MM.1S (cell line): ENCODE measurements around the gene SERPINB8.

Experiments
- EZH2 ChIP-seq: fragments of 300-600 bp; sonication (generic); optimal IDR thresholded peaks from 2 replicates; pipeline ENCODE3; 2017; ENCODE audit warnings: low read depth, mild to moderate bottlenecking, antibody characterized with exemption, low read length, mixed read lengths
- EZH2phosphoT487 ChIP-seq: fragments of 300-600 bp; sonication (generic); IDR thresholded peaks from 2 replicates; pipeline ENCODE4 v1.6.1; 2018; ENCODE audit warnings: antibody characterized with exemption, low read length
- TF ChIP-seq, protein P1 (sequence below): fragments of 300-600 bp; sonication (generic); IDR thresholded peaks from 2 replicates; pipeline ENCODE4 v1.5.1; 2016; ENCODE audit warnings: antibody characterized with exemption, low read length, mixed read lengths

DNA sequence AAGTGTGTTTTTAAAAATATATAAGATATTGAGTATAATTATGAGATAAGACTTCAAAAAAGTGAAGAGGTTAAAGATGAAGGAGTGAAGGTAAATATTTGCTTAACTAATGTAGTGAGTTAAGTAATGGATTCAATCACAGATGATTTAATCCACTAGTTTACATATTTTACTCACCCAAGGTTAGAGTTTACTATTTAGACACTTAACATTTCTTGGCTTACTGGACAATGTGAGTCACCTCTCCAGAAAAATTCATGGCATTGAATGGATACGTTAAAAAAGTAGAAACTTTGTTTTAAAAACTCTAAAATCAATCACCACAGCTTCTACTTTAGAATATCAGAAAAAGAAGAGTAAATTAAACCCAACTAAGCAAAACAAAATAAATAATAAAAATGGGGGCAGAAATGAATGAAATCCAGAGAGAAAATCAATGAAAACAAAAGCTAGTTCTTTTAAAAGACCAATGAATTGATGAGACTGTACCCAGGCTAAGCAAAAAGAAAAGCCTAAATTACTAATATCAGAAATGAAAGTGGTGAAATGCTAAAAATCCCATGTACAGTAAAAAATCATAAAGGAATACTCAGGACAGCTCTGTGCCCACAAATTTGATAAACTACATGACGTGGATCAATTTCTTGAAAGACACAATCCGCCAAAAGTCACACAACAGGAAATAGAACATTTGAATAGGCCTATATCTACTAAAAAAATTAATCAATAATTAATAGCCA lies 22.7 kb upstream of the SERPINB8 start:
- TF ChIP-seq, protein P1, sequence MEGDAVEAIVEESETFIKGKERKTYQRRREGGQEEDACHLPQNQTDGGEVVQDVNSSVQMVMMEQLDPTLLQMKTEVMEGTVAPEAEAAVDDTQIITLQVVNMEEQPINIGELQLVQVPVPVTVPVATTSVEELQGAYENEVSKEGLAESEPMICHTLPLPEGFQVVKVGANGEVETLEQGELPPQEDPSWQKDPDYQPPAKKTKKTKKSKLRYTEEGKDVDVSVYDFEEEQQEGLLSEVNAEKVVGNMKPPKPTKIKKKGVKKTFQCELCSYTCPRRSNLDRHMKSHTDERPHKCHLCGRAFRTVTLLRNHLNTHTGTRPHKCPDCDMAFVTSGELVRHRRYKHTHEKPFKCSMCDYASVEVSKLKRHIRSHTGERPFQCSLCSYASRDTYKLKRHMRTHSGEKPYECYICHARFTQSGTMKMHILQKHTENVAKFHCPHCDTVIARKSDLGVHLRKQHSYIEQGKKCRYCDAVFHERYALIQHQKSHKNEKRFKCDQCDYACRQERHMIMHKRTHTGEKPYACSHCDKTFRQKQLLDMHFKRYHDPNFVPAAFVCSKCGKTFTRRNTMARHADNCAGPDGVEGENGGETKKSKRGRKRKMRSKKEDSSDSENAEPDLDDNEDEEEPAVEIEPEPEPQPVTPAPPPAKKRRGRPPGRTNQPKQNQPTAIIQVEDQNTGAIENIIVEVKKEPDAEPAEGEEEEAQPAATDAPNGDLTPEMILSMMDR, result no peak
- TF ChIP-seq EZH2 (no peak), EZH2phosphoT487 (no peak)
